HepG2 (cell line): ENCODE measurements around the gene SGSM1. TPM values are rescaled to one million over a fixed set of nuclear protein-coding genes. Genes with fewer than 3 reads are reported as not detected.

Experiments
- ATAC-seq: fragments of 200-7000 bp; cut with Tn5 transposase; 3 replicates; pipeline ENCODE4 v1.9.1; 2020; ENCODE audit warnings: mild to moderate bottlenecking, moderate library complexity
- BruUV-seq: library from RNA; stranded (reverse); fragments of 400-500 nt; replicated peaks from 2 replicates; lab custom pipeline; 2021; lab: Mats Ljungman, UMichigan
- CTCF ChIA-PET: fragments of 300-600 bp; formaldehyde crosslinking; extraction: SDS; loops from one replicate; lab custom pipeline; 2021; ENCODE audit warnings: low total read pairs, inconsistent platforms, low intra/inter-chr PET ratio; lab: Yijun Ruan, JAX
- POLR2A ChIA-PET: fragments of 350-600 bp; sonication (Branson Sonifier 250); formaldehyde crosslinking; loops from one replicate; lab custom pipeline; 2020; ENCODE audit warnings: antibody characterized with exemption, inconsistent platforms; lab: Yijun Ruan, JAX
- DNase-seq: peaks from one replicate; pipeline ENCODE4 v3.0.0-alpha.2; 2015; ENCODE audit warnings: low spot score
- FAIRE-seq: peaks from 3 replicates; lab custom pipeline; 2011; peaks lifted over from hg19 to GRCh38; lab: Jason Lieb, UNC
- H2AFZ ChIP-seq: one replicate; pipeline ENCODE4 v1.6.1; 2011; ENCODE audit warnings: low read length, inconsistent platforms
- H3K27ac ChIP-seq: fragments of 300-600 bp; 3 replicates; pipeline ENCODE4 v1.8.0; 2011; ENCODE audit warnings: mixed run types, mild to moderate bottlenecking, mixed read lengths, low read length, inconsistent platforms; ENCODE audit not compliant: insufficient read depth; ENCODE audit errors: extremely low read length
- H3K27me3 ChIP-seq, 2 experiments: fragments of 200-600 bp in 1 of 2; 2 replicates in 1 of 2; 3 replicates in 1 of 2; pipeline versions ENCODE4 v1.6.0 to v1.8.0; 2011; ENCODE audit warnings: low read length in 2 of 2, mild to moderate bottlenecking in 2 of 2, moderate library complexity in 2 of 2, inconsistent platforms in 1 of 2; ENCODE audit not compliant: insufficient read depth in 2 of 2, control insufficient read depth in 1 of 2
- H3K36me3 ChIP-seq, 2 experiments: fragments of 200-600 bp in 1 of 2; replicated peaks in 1 of 2; 2 replicates in 1 of 2; 3 replicates in 1 of 2; pipeline versions ENCODE4 v1.5.1 to v1.8.0; 2011; ENCODE audit warnings: low read length in 2 of 2, inconsistent platforms in 1 of 2; ENCODE audit not compliant: insufficient read depth in 2 of 2, control insufficient read depth in 1 of 2
- H3K4me1 ChIP-seq: 2 replicates; pipeline ENCODE4 v1.5.1; 2012; ENCODE audit warnings: low read length, inconsistent platforms; ENCODE audit not compliant: insufficient read depth
- H3K4me2 ChIP-seq: 2 replicates; pipeline ENCODE4 v1.6.0; 2011; ENCODE audit warnings: low read depth, low read length, inconsistent platforms
- H3K4me3 ChIP-seq, 3 experiments: fragments of 200-600 bp in 1 of 3; sonication (generic), shearing (Covaris generic) in 1 of 3; replicated peaks in 1 of 3; 2 replicates each; pipeline ENCODE4 v1.5.1; 2011 to 2016; ENCODE audit warnings: low read length in 3 of 3, inconsistent platforms in 2 of 3, low read depth in 2 of 3, mild to moderate bottlenecking in 2 of 3, control low read depth in 1 of 3, mixed read lengths in 1 of 3; ENCODE audit not compliant: insufficient read depth in 1 of 3
- H3K79me2 ChIP-seq: one replicate; pipeline ENCODE4 v1.6.1; 2011; ENCODE audit warnings: low read length, inconsistent platforms; ENCODE audit not compliant: insufficient read depth
- H3K9ac ChIP-seq: 2 replicates; pipeline ENCODE4 v1.6.0; 2011; ENCODE audit warnings: mild to moderate bottlenecking, low read depth, low read length, inconsistent platforms; ENCODE audit not compliant: insufficient read depth
- H3K9me3 ChIP-seq: 2 replicates; pipeline ENCODE4 v1.5.1; 2012; ENCODE audit warnings: mild to moderate bottlenecking, low read length
- H4K20me1 ChIP-seq: 2 replicates; pipeline ENCODE4 v1.6.0; 2011; ENCODE audit warnings: inconsistent platforms, mild to moderate bottlenecking, low read length, moderate library complexity; ENCODE audit not compliant: insufficient read depth
- CENPBD1 ChIP-seq: sonication (generic); formaldehyde crosslinking; IDR thresholded peaks from 2 replicates; pipeline ENCODE4 v1.8.0; 2022; ENCODE audit warnings: missing genetic modification reagents, low read depth, mild to moderate bottlenecking, borderline replicate concordance
- HIVEP1 ChIP-seq: sonication (generic); formaldehyde crosslinking; IDR thresholded peaks from 2 replicates; pipeline ENCODE4 v1.4.0; 2020; ENCODE audit warnings: mild to moderate bottlenecking, missing genetic modification reagents
- MNT ChIP-seq: fragments of 450-650 bp; IDR thresholded peaks from 2 replicates; pipeline ENCODE4 v1.6.1; 2016
- POLR2AphosphoS2 ChIP-seq: IDR thresholded peaks from 2 replicates; pipeline ENCODE4 v1.6.1; 2011; ENCODE audit warnings: low read depth, low read length, improper control_type of control experiment
- RARG ChIP-seq: sonication (generic); formaldehyde crosslinking; IDR thresholded peaks from 2 replicates; pipeline ENCODE4 v1.4.0; 2020; ENCODE audit warnings: low read depth, mild to moderate bottlenecking, missing genetic modification reagents
- SOX13 ChIP-seq, 3 experiments: fragments of 450-650 bp in 1 of 3; sonication (generic) in 1 of 3; formaldehyde crosslinking in 1 of 3; IDR thresholded peaks in 2 of 3; conservative IDR thresholded peaks in 1 of 3; 2 replicates each; pipeline versions ENCODE4 v1.5.0 to v1.6.1; 2016 to 2020; ENCODE audit warnings: antibody characterized with exemption in 1 of 3, mild to moderate bottlenecking in 1 of 3, missing compliant biosample characterization in 1 of 3, missing genetic modification reagents in 1 of 3, moderate library complexity in 1 of 3
- SOX5 ChIP-seq: IDR thresholded peaks from 2 replicates; pipeline ENCODE4 v1.6.1; 2016; ENCODE audit warnings: borderline replicate concordance
- ZBTB7B ChIP-seq: sonication (generic); formaldehyde crosslinking; IDR thresholded peaks from 2 replicates; pipeline ENCODE4 v1.4.0; 2020; ENCODE audit warnings: missing genetic modification reagents
- ZNF264 ChIP-seq: sonication (generic); formaldehyde crosslinking; IDR thresholded peaks from 2 replicates; pipeline ENCODE4 v1.4.0; 2020; ENCODE audit warnings: missing genetic modification reagents
- ZNF484 ChIP-seq: sonication (generic); formaldehyde crosslinking; IDR thresholded peaks from 2 replicates; pipeline ENCODE4 v1.5.1; 2020; ENCODE audit warnings: mild to moderate bottlenecking, low read depth, missing genetic modification reagents, borderline replicate concordance
- WGBS: methylation state at CpG from one replicate; pipeline ENCODE4 v1.1.6; 2017; ENCODE audit warnings: low lambda C conversion rate; 5-methylcytosine and 5-hydroxymethylcytosine counted together
- in situ Hi-C: cut with HindIII; loops from 2 replicates; pipeline ENCODE4 v1.10.0; 2017; ENCODE audit warnings: low pct_unique_long_range_greater_than_20kb; ENCODE audit not compliant: extremely low pct_ligation_motif_present
- intact Hi-C: fragments of 100-400 bp; cut with micrococcal nuclease; formaldehyde crosslinking; loops from one replicate; pipeline ENCODE4 v1.10.0; 2022; ENCODE audit not compliant: unreplicated experiment
- polyA plus RNA-seq, 8 experiments: library from polyadenylated mRNA; depleted of rRNA in 3 of 8; stranded (reverse) in 7 of 8; unstranded in 1 of 8; fragments of >200 nt; fragmentation: Illumina TruSeq in 4 of 8; extraction: Trizol in 4 of 8; gene quantifications; 2 replicates each; pipeline versions ENCODE4 v1.2.1 to v1.2.3, GENCODE V29; 2011 to 2016; ENCODE audit warnings: low read depth in 4 of 8, missing spikeins in 1 of 8, mixed read lengths in 1 of 8; ENCODE audit not compliant: insufficient read depth in 1 of 8
- total RNA-seq, 5 experiments: library from RNA; depleted of rRNA; stranded (reverse); fragments of >200 nt; fragmentation: Illumina TruSeq; extraction: Trizol; gene quantifications; 2 replicates each; pipeline ENCODE4 v1.2.3, GENCODE V29; 2016; ENCODE audit warnings: low read depth in 1 of 5
- TF ChIP-seq, protein P1 (sequence below): sonication (generic); formaldehyde crosslinking; IDR thresholded peaks from 2 replicates; pipeline ENCODE4 v1.9.0; 2022; ENCODE audit warnings: missing genetic modification reagents, mild to moderate bottlenecking, borderline replicate concordance

The SGSM1 gene
- total and polyA plus RNA-seq, 2 of the 13 experiments (the other 11 are each of a cell fraction or from before 2014, with no cell fraction given) = 0.07 TPM; not detected in 1

DNA sequence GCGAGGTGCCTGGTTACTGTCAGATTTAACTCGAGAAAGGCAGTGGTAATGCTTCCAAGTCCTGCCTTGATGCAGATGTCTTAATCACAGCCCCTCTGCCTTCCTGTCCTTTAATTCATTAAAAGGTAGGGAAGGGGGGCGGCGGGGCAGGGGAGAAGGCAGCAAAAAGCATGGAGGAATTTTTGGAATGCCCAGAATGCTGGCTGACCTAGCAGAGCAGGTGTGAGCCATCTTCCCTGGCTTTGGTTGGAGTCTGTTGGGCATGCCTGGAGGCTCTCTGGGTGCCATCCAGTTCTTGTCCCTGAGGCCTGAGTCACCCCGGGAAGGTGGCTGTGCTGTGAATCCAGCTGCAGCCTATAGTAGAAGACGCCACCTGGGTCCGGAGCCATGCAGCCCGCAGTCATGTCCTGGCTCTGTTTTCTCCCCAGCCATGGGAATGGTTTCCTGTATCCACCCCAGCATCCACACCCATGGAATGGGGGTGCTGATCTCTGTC lies 162.1 kb downstream of the SGSM1 start:
- Histone ChIP-seq H3K27ac (no peak overlapping the region), H3K4me1 (peaks cover 43% of the 10 kb centered on the region), H3K79me2 (peaks cover 46% of the 10 kb centered on the region), H3K9ac (no peak overlapping the region), H4K20me1 (no peaks in the 10 kb centered on the region), H3K27me3 (no peaks in the 10 kb centered on the region), H3K4me2 (no peak overlapping the region), H3K4me3 (no peak overlapping the region), H3K9me3 (no peaks in the 10 kb centered on the region), H3K36me3 (no peaks in the 10 kb centered on the region; a peak in 1 of 5 replicates), H2AFZ (no peak overlapping the region)
- intact Hi-C loops = loop anchor here (5.0 kb wide), 1 partner anchor 34 kb away; no protein-coding TSS in a partner anchor
- TF ChIP-seq HIVEP1 (CRISPR knock-in tag) = no peak
- BruUV-seq = no TSS peak
- ChIA-PET CTCF (no interaction called here), POLR2A (no interaction called here)
- FAIRE-seq = no peak
- ATAC-seq = no peak
- 89% methylated on average over 4 of the region's 8 CpGs for WGBS
- in situ Hi-C loops = no loop called here
- no peak for DNase-seq

DNA sequence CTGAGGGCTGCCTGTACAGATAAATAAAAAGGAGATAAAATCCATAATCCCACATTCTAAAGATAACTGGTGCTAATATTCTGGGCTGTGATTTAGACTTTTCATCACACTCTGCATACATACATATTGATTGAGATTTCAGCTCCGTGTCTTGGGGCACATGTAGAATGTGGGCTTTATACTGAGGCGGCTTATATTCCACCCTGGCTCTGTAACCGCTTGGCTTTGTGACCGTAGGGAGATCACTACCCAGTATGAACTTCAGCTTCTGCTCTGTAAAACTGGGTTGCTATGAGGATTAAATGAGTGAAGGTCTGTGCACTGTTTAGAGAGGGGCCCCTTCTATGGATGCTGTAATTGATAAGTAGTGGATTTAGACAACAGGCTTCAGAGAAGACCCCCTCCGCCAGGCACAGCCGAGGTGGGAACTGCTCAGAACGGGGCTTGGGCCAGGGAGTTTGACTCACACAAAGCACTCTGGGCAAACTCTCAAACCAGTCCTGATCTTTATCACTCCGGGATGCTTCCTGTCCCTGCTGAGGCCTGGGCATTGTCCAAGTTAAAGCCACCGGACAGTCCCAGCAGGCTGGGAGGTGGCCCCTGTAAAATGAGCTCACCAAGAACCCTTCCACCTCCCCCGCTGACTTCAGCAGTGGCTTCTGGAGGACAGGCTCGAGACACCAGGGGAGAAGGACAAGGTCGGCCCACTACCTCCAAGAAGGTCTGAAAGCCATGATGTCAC lies 163.7 kb downstream of the SGSM1 start:
- ATAC-seq = peak; percentile 79
- peak; percentile 18 for FAIRE-seq
- Histone ChIP-seq H2AFZ (no peak overlapping the region), H3K27me3 (no peaks in the 10 kb centered on the region), H3K9ac (peak overlapping the region; percentile 31), H3K4me1 (peaks cover 50% of the 10 kb centered on the region), H3K27ac (peak overlapping the region; percentile 34), H3K4me3 (no peak overlapping the region; a peak in 1 of 6 replicates), H3K9me3 (no peaks in the 10 kb centered on the region), H4K20me1 (no peaks in the 10 kb centered on the region), H3K36me3 (no peaks in the 10 kb centered on the region; a peak in 1 of 5 replicates), H3K79me2 (peaks cover 40% of the 10 kb centered on the region), H3K4me2 (peak overlapping the region; percentile 30)
- DNase-seq = peak; percentile 60
- intact Hi-C loops = loop anchor here (5.0 kb wide), 1 partner anchor 33 kb away; no protein-coding TSS in a partner anchor
- in situ Hi-C loops = no loop called here
- ChIA-PET POLR2A (no interaction called here), CTCF (no interaction called here)
- no TSS peak for BruUV-seq
- WGBS = 25% methylated on average over 12 of the region's 12 CpGs
- TF ChIP-seq ZNF484 (CRISPR knock-in tag) (no peak), SOX13 (IDR thresholded peaks at IDR 0.05) (no peak), SOX13 (CRISPR knock-in tag; conservative IDR thresholded peaks at IDR 0.05 in 1 of 2, IDR thresholded peaks at IDR 0.05 in 1 of 2) (0 out of 4 replicates have a peak, but pooled peaks of 1 of the 2 experiments have one; percentile 12), CENPBD1 (CRISPR knock-in tag) (no peak), POLR2AphosphoS2 (no peak), ZNF264 (CRISPR knock-in tag) (peak; percentile 72), ZBTB7B (0 out of 2 replicates have a peak, but pooled peaks have one; percentile 19), RARG (CRISPR knock-in tag) (no peak), MNT (no peak), SOX5 (CRISPR knock-in tag) (0 out of 2 replicates have a peak, but pooled peaks have one; percentile 19)
- TF ChIP-seq, protein P1, sequence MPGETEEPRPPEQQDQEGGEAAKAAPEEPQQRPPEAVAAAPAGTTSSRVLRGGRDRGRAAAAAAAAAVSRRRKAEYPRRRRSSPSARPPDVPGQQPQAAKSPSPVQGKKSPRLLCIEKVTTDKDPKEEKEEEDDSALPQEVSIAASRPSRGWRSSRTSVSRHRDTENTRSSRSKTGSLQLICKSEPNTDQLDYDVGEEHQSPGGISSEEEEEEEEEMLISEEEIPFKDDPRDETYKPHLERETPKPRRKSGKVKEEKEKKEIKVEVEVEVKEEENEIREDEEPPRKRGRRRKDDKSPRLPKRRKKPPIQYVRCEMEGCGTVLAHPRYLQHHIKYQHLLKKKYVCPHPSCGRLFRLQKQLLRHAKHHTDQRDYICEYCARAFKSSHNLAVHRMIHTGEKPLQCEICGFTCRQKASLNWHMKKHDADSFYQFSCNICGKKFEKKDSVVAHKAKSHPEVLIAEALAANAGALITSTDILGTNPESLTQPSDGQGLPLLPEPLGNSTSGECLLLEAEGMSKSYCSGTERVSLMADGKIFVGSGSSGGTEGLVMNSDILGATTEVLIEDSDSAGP (CRISPR knock-in tag) = peak; percentile 43; the same call in 1 of the 2 replicates
